ENCODE measurements around the gene ARMH1. TPM values are rescaled to one million over a fixed set of nuclear protein-coding genes. Genes with fewer than 3 reads are reported as not detected.

The ARMH1 gene
- total and polyA plus RNA-seq, 2 experiments from 2014 or later = 3.1 to 6.3 TPM

- no peaks in the 10 kb centered on the region for H4K20me1 ChIP-seq (ENCODE audit: insufficient read depth, poor library complexity, severe bottlenecking)
- H3K27ac ChIP-seq = no peak overlapping the region
- TF ChIP-seq EZH2phosphoT487 (IDR thresholded peaks at IDR 0.05; ENCODE audit: low read depth, severe bottlenecking, unreplicated experiment) = no peak
- no peak for TF ChIP-seq CTCF (IDR thresholded peaks at IDR 0.05; ENCODE audit: poor library complexity)
- no peak for TF ChIP-seq EZH2 (IDR thresholded peaks at IDR 0.05; ENCODE audit: borderline replicate concordance)
- H3K4me2 ChIP-seq = no peak overlapping the region
- H2AFZ ChIP-seq = no peak overlapping the region
- no peaks in the 10 kb centered on the region for H3K9me2 ChIP-seq (replicated peaks; ENCODE audit: insufficient read depth)
- no peak for DNase-seq (ENCODE audit: low spot score)
- peaks cover 4% of the 10 kb centered on the region for H3K4me1 ChIP-seq (ENCODE audit: insufficient read depth)
- WGBS (ENCODE audit: low lambda C conversion rate, missing lambda C conversion rate) = 93% methylated on average over 35 of the region's 35 CpGs
- H3K4me3 ChIP-seq = no peak overlapping the region
- H3K79me2 ChIP-seq = no peaks in the 10 kb centered on the region
- H3K27me3 ChIP-seq = no peaks in the 10 kb centered on the region
- no peaks in the 10 kb centered on the region for H3K36me3 ChIP-seq (replicated peaks; ENCODE audit: insufficient read depth, low read depth)
- no peaks in the 10 kb centered on the region for H3K9me3 ChIP-seq (ENCODE audit: low read depth)
Observed at GRCh38 chr1:44654621-44655187, 19.8 kb upstream of the ARMH1 start.

- H4K20me1 ChIP-seq (ENCODE audit: insufficient read depth, poor library complexity, severe bottlenecking) = no peaks in the 10 kb centered on the region
- WGBS (ENCODE audit: low lambda C conversion rate, missing lambda C conversion rate) = 64% methylated on average over 5 of the region's 5 CpGs
- no peaks in the 10 kb centered on the region for H3K27me3 ChIP-seq
- H3K9me3 ChIP-seq (ENCODE audit: low read depth) = no peaks in the 10 kb centered on the region
- H3K9me2 ChIP-seq (replicated peaks; ENCODE audit: insufficient read depth) = no peaks in the 10 kb centered on the region
- no peaks in the 10 kb centered on the region for H3K79me2 ChIP-seq
- peaks cover 5% of the 10 kb centered on the region for H3K4me1 ChIP-seq (ENCODE audit: insufficient read depth)
- no peaks in the 10 kb centered on the region for H3K36me3 ChIP-seq (replicated peaks; ENCODE audit: insufficient read depth, low read depth)
- H3K4me2 ChIP-seq = no peak overlapping the region
- no peak overlapping the region for H3K27ac ChIP-seq
- H2AFZ ChIP-seq = no peak overlapping the region
- no peak for TF ChIP-seq EZH2phosphoT487 (IDR thresholded peaks at IDR 0.05; ENCODE audit: low read depth, severe bottlenecking, unreplicated experiment)
- peak; percentile 53 for TF ChIP-seq CTCF (IDR thresholded peaks at IDR 0.05; ENCODE audit: poor library complexity)
- TF ChIP-seq EZH2 (IDR thresholded peaks at IDR 0.05; ENCODE audit: borderline replicate concordance) = no peak
- no peak for DNase-seq (ENCODE audit: low spot score)
- no peak overlapping the region for H3K4me3 ChIP-seq
Observed at GRCh38 chr1:44655609-44656008, 18.9 kb upstream of the ARMH1 start.

GRCh38 chr1:44659566-44659965, 14.9 kb upstream of the ARMH1 start:
- Histone ChIP-seq H3K36me3 (replicated peaks; ENCODE audit: insufficient read depth, low read depth) (no peaks in the 10 kb centered on the region), H2AFZ (no peak overlapping the region), H3K9me2 (replicated peaks; ENCODE audit: insufficient read depth) (no peaks in the 10 kb centered on the region), H3K4me3 (no peak overlapping the region), H4K20me1 (ENCODE audit: insufficient read depth, poor library complexity, severe bottlenecking) (no peaks in the 10 kb centered on the region), H3K27me3 (no peaks in the 10 kb centered on the region), H3K79me2 (no peaks in the 10 kb centered on the region), H3K4me2 (no peak overlapping the region), H3K4me1 (ENCODE audit: insufficient read depth) (peaks cover 10% of the 10 kb centered on the region), H3K9me3 (ENCODE audit: low read depth) (no peaks in the 10 kb centered on the region), H3K27ac (no peak overlapping the region)
- no peak for DNase-seq (ENCODE audit: low spot score)
- TF ChIP-seq CTCF (IDR thresholded peaks at IDR 0.05; ENCODE audit: poor library complexity) (no peak), EZH2phosphoT487 (IDR thresholded peaks at IDR 0.05; ENCODE audit: low read depth, severe bottlenecking, unreplicated experiment) (no peak), EZH2 (IDR thresholded peaks at IDR 0.05; ENCODE audit: borderline replicate concordance) (no peak)
- WGBS (ENCODE audit: low lambda C conversion rate, missing lambda C conversion rate) = 97% methylated on average over 3 of the region's 4 CpGs

All from hepatocyte (in vitro differentiated cells).